ENCODE results near the gene FBLN2. TPM values are rescaled to one million over a fixed set of nuclear protein-coding genes. Genes with fewer than 3 reads are reported as not detected.

The FBLN2 gene
- polyA plus RNA-seq, 1 experiment, result 15.5 TPM

GRCh38 chr3:13608969-13609725 lies 60.2 kb downstream of the FBLN2 start:
- Histone ChIP-seq H3K4me3 (ENCODE audit: low read depth, low read length) (no peak overlapping the region), H3K27me3 (ENCODE audit: control insufficient read depth, insufficient read depth, low read length) (peaks cover 4% of the 10 kb centered on the region), H3K9me3 (ENCODE audit: control insufficient read depth, insufficient read depth, low read length) (no peaks in the 10 kb centered on the region; the same call in 1 of the 2 replicates), H3K27ac (ENCODE audit: low read depth, low read length) (no peak overlapping the region)
- ChIA-PET POLR2A (no interaction called here), CTCF (no interaction called here)
- TF ChIP-seq, protein P1, sequence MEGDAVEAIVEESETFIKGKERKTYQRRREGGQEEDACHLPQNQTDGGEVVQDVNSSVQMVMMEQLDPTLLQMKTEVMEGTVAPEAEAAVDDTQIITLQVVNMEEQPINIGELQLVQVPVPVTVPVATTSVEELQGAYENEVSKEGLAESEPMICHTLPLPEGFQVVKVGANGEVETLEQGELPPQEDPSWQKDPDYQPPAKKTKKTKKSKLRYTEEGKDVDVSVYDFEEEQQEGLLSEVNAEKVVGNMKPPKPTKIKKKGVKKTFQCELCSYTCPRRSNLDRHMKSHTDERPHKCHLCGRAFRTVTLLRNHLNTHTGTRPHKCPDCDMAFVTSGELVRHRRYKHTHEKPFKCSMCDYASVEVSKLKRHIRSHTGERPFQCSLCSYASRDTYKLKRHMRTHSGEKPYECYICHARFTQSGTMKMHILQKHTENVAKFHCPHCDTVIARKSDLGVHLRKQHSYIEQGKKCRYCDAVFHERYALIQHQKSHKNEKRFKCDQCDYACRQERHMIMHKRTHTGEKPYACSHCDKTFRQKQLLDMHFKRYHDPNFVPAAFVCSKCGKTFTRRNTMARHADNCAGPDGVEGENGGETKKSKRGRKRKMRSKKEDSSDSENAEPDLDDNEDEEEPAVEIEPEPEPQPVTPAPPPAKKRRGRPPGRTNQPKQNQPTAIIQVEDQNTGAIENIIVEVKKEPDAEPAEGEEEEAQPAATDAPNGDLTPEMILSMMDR (IDR thresholded peaks at IDR 0.05; ENCODE audit: low read depth, low read length), result no peak
- DNase-seq (ENCODE audit: low read depth, low spot score), result no peak

DNA sequence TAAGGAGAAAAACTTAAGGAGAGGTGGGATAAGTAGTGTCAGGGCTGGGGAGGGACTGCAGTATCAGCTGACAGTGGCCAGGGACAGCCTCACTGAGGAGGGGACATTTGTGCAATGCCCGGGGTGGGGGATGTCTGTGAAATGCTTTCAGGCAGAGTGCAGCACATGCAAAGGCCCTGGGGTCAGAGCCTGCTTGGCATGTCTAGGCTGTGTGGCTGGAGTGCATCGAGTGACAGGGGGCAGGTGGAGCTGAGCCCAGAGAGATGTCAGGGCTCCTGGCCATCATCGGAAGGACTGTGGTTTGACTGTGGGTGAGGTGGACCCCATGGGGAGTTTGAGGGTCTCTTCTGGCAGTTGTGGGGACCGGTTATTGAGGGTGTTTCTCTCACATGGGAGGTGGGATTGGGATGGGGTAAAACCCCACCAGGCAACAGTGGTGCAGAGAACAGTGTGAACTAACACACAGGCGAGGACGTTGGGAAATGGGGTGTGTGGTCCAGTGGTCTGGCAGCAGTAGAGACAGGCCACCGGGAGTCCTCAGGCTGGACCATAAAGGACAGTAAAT lies 61.2 kb downstream of the FBLN2 start:
- no peaks in the 10 kb centered on the region for H3K27me3 ChIP-seq (ENCODE audit: control insufficient read depth, insufficient read depth, low read length)
- no peak for DNase-seq (ENCODE audit: low read depth, low spot score)
- POLR2A ChIA-PET, result no interaction called here
- TF ChIP-seq, protein P1 (IDR thresholded peaks at IDR 0.05; ENCODE audit: low read depth, low read length), result no peak
- H3K9me3 ChIP-seq (ENCODE audit: control insufficient read depth, insufficient read depth, low read length), result no peaks in the 10 kb centered on the region; the same call in 1 of the 2 replicates
- CTCF ChIA-PET, result no interaction called here
- no peak overlapping the region for H3K4me3 ChIP-seq (ENCODE audit: low read depth, low read length)
- no peak overlapping the region for H3K27ac ChIP-seq (ENCODE audit: low read depth, low read length)

DNA sequence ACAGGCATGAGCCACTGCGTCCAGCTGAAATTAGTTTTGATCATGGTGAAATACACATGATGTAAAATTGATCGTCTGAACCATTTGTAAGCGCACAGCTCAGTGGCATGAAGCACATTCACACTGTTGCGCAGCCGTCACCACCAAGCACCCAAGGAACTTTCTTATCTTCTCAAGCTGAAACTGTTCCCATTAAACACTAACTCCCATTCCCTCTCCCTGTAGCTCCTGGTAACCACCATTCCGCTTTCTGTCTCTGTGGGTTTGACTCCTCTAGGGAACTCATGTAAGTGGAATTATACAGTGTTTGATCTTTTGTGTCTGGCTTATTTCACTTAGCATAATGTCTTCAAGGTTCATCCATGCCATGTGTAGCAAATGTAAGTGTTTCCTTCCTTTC lies 62.3 kb downstream of the FBLN2 start:
- no peaks in the 10 kb centered on the region; the same call in 1 of the 2 replicates for H3K9me3 ChIP-seq (ENCODE audit: control insufficient read depth, insufficient read depth, low read length)
- ChIA-PET CTCF (no interaction called here), POLR2A (no interaction called here)
- no peaks in the 10 kb centered on the region for H3K27me3 ChIP-seq (ENCODE audit: control insufficient read depth, insufficient read depth, low read length)
- TF ChIP-seq, protein P1 (IDR thresholded peaks at IDR 0.05; ENCODE audit: low read depth, low read length), result no peak
- no peak overlapping the region for H3K27ac ChIP-seq (ENCODE audit: low read depth, low read length)
- no peak for DNase-seq (ENCODE audit: low read depth, low spot score)
- H3K4me3 ChIP-seq (ENCODE audit: low read depth, low read length), result no peak overlapping the region

GRCh38 chr3:13612829-13613228 lies 63.9 kb downstream of the FBLN2 start:
- Histone ChIP-seq H3K27ac (ENCODE audit: low read depth, low read length) (no peak overlapping the region), H3K4me3 (ENCODE audit: low read depth, low read length) (no peak overlapping the region), H3K27me3 (ENCODE audit: control insufficient read depth, insufficient read depth, low read length) (no peaks in the 10 kb centered on the region), H3K9me3 (ENCODE audit: control insufficient read depth, insufficient read depth, low read length) (peaks cover under 1% of the 10 kb centered on the region; the same call in 1 of the 2 replicates)
- DNase-seq (ENCODE audit: low read depth, low spot score), result no peak
- POLR2A ChIA-PET, result no interaction called here
- TF ChIP-seq, protein P1 (IDR thresholded peaks at IDR 0.05; ENCODE audit: low read depth, low read length), result no peak
- CTCF ChIA-PET, result no interaction called here

All from AG04450 (cell line).